A673 (cell line): ENCODE measurements around the gene RNF157.
"Not testable (repeated sequence)": the region's sequence is repeated elsewhere in the genome, so short reads cannot be mapped to it uniquely, and the experiment has no call there.

Source experiments
- EZH2 ChIP-seq: fragments of 200-600 bp; sonication (generic); IDR thresholded peaks from 2 replicates; pipeline ENCODE4 v1.6.1; 2017; ENCODE audit warnings: borderline replicate concordance, low read depth, mild to moderate bottlenecking, mixed read lengths, antibody characterized with exemption, low read length; ENCODE audit not compliant: poor library complexity, severe bottlenecking
- TF ChIP-seq, protein P1 (sequence below): fragments of 300-800, 200-600 bp; sonication (generic); conservative IDR thresholded peaks from 2 replicates; pipeline ENCODE4 v1.5.1; 2017; ENCODE audit warnings: low read depth, mild to moderate bottlenecking, antibody characterized with exemption, low read length, moderate library complexity, mixed read lengths

DNA sequence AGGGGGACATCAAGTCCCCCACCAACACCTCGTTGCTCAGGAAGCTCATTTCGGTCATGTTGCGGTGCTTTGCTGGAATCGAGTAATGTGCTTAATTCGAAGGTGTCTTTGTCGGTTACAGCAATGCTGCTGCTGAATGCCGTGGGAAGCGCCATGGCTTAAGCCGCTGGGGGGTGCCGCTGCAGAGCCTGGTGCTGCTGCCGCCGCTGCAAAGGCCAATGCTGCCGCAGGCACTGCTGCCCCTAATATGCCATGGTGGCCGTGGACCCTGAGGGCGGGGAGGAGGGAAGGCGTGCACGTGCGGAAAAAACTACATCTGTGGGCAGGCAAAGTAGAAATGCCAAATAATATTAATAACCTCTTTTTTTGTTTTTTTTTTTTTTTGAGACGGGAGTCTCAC, 13.5 kb downstream of the RNF157 start:
- TF ChIP-seq, protein P1, sequence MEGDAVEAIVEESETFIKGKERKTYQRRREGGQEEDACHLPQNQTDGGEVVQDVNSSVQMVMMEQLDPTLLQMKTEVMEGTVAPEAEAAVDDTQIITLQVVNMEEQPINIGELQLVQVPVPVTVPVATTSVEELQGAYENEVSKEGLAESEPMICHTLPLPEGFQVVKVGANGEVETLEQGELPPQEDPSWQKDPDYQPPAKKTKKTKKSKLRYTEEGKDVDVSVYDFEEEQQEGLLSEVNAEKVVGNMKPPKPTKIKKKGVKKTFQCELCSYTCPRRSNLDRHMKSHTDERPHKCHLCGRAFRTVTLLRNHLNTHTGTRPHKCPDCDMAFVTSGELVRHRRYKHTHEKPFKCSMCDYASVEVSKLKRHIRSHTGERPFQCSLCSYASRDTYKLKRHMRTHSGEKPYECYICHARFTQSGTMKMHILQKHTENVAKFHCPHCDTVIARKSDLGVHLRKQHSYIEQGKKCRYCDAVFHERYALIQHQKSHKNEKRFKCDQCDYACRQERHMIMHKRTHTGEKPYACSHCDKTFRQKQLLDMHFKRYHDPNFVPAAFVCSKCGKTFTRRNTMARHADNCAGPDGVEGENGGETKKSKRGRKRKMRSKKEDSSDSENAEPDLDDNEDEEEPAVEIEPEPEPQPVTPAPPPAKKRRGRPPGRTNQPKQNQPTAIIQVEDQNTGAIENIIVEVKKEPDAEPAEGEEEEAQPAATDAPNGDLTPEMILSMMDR, result not testable (repeated sequence)
- not testable (repeated sequence) for TF ChIP-seq EZH2
